T-cell (primary cell): Measurements from ENCODE around the gene ETV6. TPM values are rescaled to one million over a fixed set of nuclear protein-coding genes. Genes with fewer than 3 reads are reported as not detected.

Experiments
- ATAC-seq, 4 experiments: fragments of 200-7000 bp in 3 of 4; fragments of 150-1000 bp in 1 of 4; cut with Tn5 transposase; replicated peaks in 1 of 4; 1 replicate in 3 of 4; 2 replicates in 1 of 4; pipeline ENCODE4 v1.10.0; 2021; ENCODE audit warnings: moderate library complexity in 3 of 4, mild to moderate bottlenecking in 2 of 4, moderate number of reproducible peaks in 1 of 4
- CTCF ChIA-PET, 2 donors: fragments of 300-600 bp; sonication (Branson Sonifier 250); formaldehyde crosslinking; loops; one replicate each; lab custom pipeline; 2022; ENCODE audit warnings: antibody characterized with exemption in 2 of 2; lab: Charles Lee
- POLR2A ChIA-PET, 2 donors: fragments of 300-600 bp; sonication (Branson Sonifier 250); formaldehyde crosslinking; loops; one replicate each; lab custom pipeline; 2022; ENCODE audit warnings: antibody characterized with exemption in 2 of 2; lab: Charles Lee
- DNase-seq, 35 experiments: peaks; one replicate each; pipeline versions ENCODE4 v3.0.0 to v3.0.0-alpha.2; 2013 to 2023
- H3K27ac ChIP-seq: one replicate; pipeline ENCODE4 v1.5.1; 2013; ENCODE audit warnings: low read length
- H3K27me3 ChIP-seq, 2 experiments: replicated peaks in 1 of 2; 1 replicate in 1 of 2; 2 replicates in 1 of 2; pipeline versions ENCODE4 v1.6.1 to v1.7.0; 2013; ENCODE audit warnings: low read length in 1 of 2, mixed read lengths in 1 of 2; ENCODE audit not compliant: control insufficient read depth in 2 of 2, insufficient read depth in 2 of 2; ENCODE audit errors: extremely low read depth in 1 of 2
- H3K36me3 ChIP-seq, 2 donors: 1 replicate in 1 of 2; 2 replicates in 1 of 2; pipeline versions ENCODE4 v1.6.1 to v1.7.0; 2013; ENCODE audit warnings: low read length in 1 of 2; ENCODE audit not compliant: control insufficient read depth in 2 of 2, insufficient read depth in 1 of 2; ENCODE audit errors: extremely low read depth in 1 of 2
- H3K4me1 ChIP-seq, 2 experiments: 1 replicate in 1 of 2; 2 replicates in 1 of 2; pipeline versions ENCODE4 v1.6.1 to v1.7.0; 2013; ENCODE audit warnings: low read length in 2 of 2, mixed read lengths in 1 of 2; ENCODE audit not compliant: insufficient read depth in 2 of 2, control insufficient read depth in 1 of 2; ENCODE audit errors: extremely low read depth in 1 of 2
- H3K4me3 ChIP-seq, 2 donors: 1 replicate in 1 of 2; 2 replicates in 1 of 2; pipeline versions ENCODE4 v1.5.1 to v1.7.0; 2013; ENCODE audit warnings: mild to moderate bottlenecking in 2 of 2, low read length in 1 of 2, moderate library complexity in 1 of 2; ENCODE audit not compliant: control insufficient read depth in 1 of 2; ENCODE audit errors: extremely low read depth in 1 of 2
- H3K9me3 ChIP-seq: 2 replicates; pipeline ENCODE4 v1.7.0; 2013
- H3K27ac Mint-ChIP-seq, 2 donors: one replicate each; pipeline ENCODE4 v1.8.0; 2020 to 2021; ENCODE audit warnings: mild to moderate bottlenecking in 2 of 2, mixed read lengths in 2 of 2
- H3K27me3 Mint-ChIP-seq, 2 donors: one replicate each; pipeline ENCODE4 v1.8.0; 2021 to 2022; ENCODE audit warnings: mixed read lengths in 2 of 2
- H3K36me3 Mint-ChIP-seq: one replicate; pipeline ENCODE4 v1.8.0; 2021; ENCODE audit warnings: mixed read lengths
- H3K4me1 Mint-ChIP-seq, 3 donors: one replicate each; pipeline ENCODE4 v1.8.0; 2020 to 2022; ENCODE audit warnings: mixed read lengths in 3 of 3, mild to moderate bottlenecking in 1 of 3
- H3K4me3 Mint-ChIP-seq, 3 donors: one replicate each; pipeline ENCODE4 v1.8.0; 2020 to 2022; ENCODE audit warnings: mild to moderate bottlenecking in 3 of 3, mixed read lengths in 3 of 3, moderate library complexity in 3 of 3
- H3K9me3 Mint-ChIP-seq, 3 donors: one replicate each; pipeline ENCODE4 v1.8.0; 2020 to 2022; ENCODE audit warnings: mixed read lengths in 3 of 3
- WGBS: methylation state at CpG from one replicate; pipeline ENCODE4 v1.1.5; 2013; ENCODE audit warnings: missing lambda C conversion rate; ENCODE audit not compliant: insufficient coverage; 5-methylcytosine and 5-hydroxymethylcytosine counted together
- total RNA-seq, 35 experiments: library from RNA in 6 of 35; stranded (reverse) in 6 of 35; fragments of 120-200 nt in 1 of 35; gene quantifications; one replicate each; pipeline versions ENCODE4 v1.2.1 to v1.2.4 and lab custom pipeline; 2013 to 2026

Gene ETV6
- total RNA-seq, 5 donors from 2014 or later (not counting 1 experiment from before 2014, with no cell fraction given), result 24.8 to 36.3 (median 31.3) TPM

GRCh38 chr12:11754256-11754655, 104.8 kb downstream of the ETV6 start:
- ChIA-PET CTCF (interaction anchor here in 1 of 2 donors (0.5 kb wide), 1 partner anchor 57 kb away, joined by 3 read pairs; no protein-coding TSS in a partner anchor), POLR2A (no interaction called here)
- H3K36me3 ChIP-seq, result peaks cover 0 to 31% of the 10 kb centered on the region in 2 donors
- Mint-ChIP-seq H3K27me3 (no peaks in the 10 kb centered on the region), H3K36me3 (peaks cover 50% of the 10 kb centered on the region), H3K4me3 (no peak overlapping the region), H3K9me3 (no peaks in the 10 kb centered on the region), H3K27ac (no peak overlapping the region), H3K4me1 (peaks cover 21 to 27% (median 21%) of the 10 kb centered on the region in 3 donors)
- ATAC-seq (no peak), DNase-seq (no peak)
- H3K4me3 ChIP-seq, result no peak overlapping the region
- peaks cover 0 to 4% of the 10 kb centered on the region in 2 experiments for H3K4me1 ChIP-seq
- 80% methylated on average over 1 of the region's 4 CpGs for WGBS
- no peaks in the 10 kb centered on the region for H3K9me3 ChIP-seq
- H3K27me3 ChIP-seq, result no peaks in the 10 kb centered on the region
- no peak overlapping the region for H3K27ac ChIP-seq

DNA sequence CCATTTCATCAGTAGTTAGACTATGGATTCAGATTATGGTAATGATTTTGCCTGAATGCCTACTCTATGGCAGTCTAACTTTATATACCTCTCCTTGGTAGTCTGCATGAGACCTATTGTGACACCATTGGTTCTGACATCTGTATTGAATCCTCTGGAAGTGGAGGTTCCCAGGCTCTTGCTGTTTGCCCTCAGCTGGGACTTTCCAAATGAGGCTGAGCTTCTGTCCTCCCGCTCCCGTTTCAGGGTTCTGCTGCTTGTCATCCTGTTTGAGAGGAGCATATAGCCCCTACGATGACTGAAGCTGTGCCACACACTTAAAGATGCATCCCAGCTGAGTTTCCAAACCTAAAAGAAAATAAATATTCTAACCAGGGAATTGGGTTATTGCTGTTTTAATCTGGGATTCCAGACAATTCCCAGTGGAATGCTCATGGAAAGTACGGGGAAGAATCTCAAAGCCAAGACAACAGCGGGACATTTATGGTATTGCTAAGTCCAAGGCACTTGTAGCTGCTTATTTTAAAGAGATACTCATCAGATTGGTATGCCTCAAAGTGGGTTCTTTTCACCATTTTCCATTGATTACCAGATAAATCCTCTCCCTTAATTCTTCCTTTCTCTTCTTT, 105.9 kb downstream of the ETV6 start:
- H3K36me3 ChIP-seq, result peaks cover 0 to 31% of the 10 kb centered on the region in 2 donors
- Mint-ChIP-seq H3K27me3 (no peaks in the 10 kb centered on the region), H3K36me3 (peaks cover 54% of the 10 kb centered on the region), H3K4me3 (no peak overlapping the region), H3K9me3 (no peaks in the 10 kb centered on the region), H3K4me1 (peaks cover 18 to 29% (median 19%) of the 10 kb centered on the region in 3 donors), H3K27ac (no peak overlapping the region)
- 71% methylated on average over 2 of the region's 5 CpGs for WGBS
- H3K4me1 ChIP-seq, result peaks cover 0 to 4% of the 10 kb centered on the region in 2 experiments
- H3K4me3 ChIP-seq, result no peak overlapping the region
- no peaks in the 10 kb centered on the region for H3K27me3 ChIP-seq
- no peak for DNase-seq
- H3K27ac ChIP-seq, result no peak overlapping the region
- H3K9me3 ChIP-seq, result no peaks in the 10 kb centered on the region
- ChIA-PET CTCF (no interaction called here), POLR2A (no interaction called here)
- no peak for ATAC-seq

GRCh38 chr12:11756022-11756421, 106.5 kb downstream of the ETV6 start:
- H3K4me3 ChIP-seq, result no peak overlapping the region
- no CpG with 5 or more reads among the region's 2 CpGs for WGBS
- ChIA-PET POLR2A (no interaction called here), CTCF (no interaction called here)
- Mint-ChIP-seq H3K27me3 (no peaks in the 10 kb centered on the region), H3K36me3 (peaks cover 55% of the 10 kb centered on the region), H3K9me3 (no peaks in the 10 kb centered on the region), H3K4me3 (no peak overlapping the region), H3K27ac (no peak overlapping the region), H3K4me1 (peaks cover 20 to 30% (median 24%) of the 10 kb centered on the region in 3 donors)
- no peak overlapping the region for H3K27ac ChIP-seq
- peaks cover 0 to 31% of the 10 kb centered on the region in 2 donors for H3K36me3 ChIP-seq
- H3K9me3 ChIP-seq, result no peaks in the 10 kb centered on the region
- H3K4me1 ChIP-seq, result peaks cover 0 to 4% of the 10 kb centered on the region in 2 experiments
- H3K27me3 ChIP-seq, result no peaks in the 10 kb centered on the region
- no peak for DNase-seq
- ATAC-seq, result no peak

GRCh38 chr12:11756523-11756922, 107.0 kb downstream of the ETV6 start:
- WGBS, result 100% methylated on average over 3 of the region's 6 CpGs
- peaks cover 55% of the 10 kb centered on the region for H3K36me3 Mint-ChIP-seq
- H3K27ac ChIP-seq, result no peak overlapping the region
- no peak overlapping the region for H3K4me3 Mint-ChIP-seq
- peaks cover 25 to 32% (median 29%) of the 10 kb centered on the region in 3 donors for H3K4me1 Mint-ChIP-seq
- H3K9me3 ChIP-seq, result no peaks in the 10 kb centered on the region
- no peaks in the 10 kb centered on the region for H3K27me3 Mint-ChIP-seq
- DNase-seq, result no peak
- no peaks in the 10 kb centered on the region for H3K27me3 ChIP-seq
- CTCF ChIA-PET, result no interaction called here
- H3K4me3 ChIP-seq, result no peak overlapping the region
- peaks cover 0 to 4% of the 10 kb centered on the region in 2 experiments for H3K4me1 ChIP-seq
- no peak for ATAC-seq
- H3K9me3 Mint-ChIP-seq, result no peaks in the 10 kb centered on the region
- H3K36me3 ChIP-seq, result peaks cover 0 to 31% of the 10 kb centered on the region in 2 donors
- POLR2A ChIA-PET, result no interaction called here
- no peak overlapping the region for H3K27ac Mint-ChIP-seq

GRCh38 chr12:11757095-11757494, 107.6 kb downstream of the ETV6 start:
- POLR2A ChIA-PET, result no interaction called here
- peaks cover 52% of the 10 kb centered on the region for H3K36me3 Mint-ChIP-seq
- DNase-seq (no peak), ATAC-seq (no peak)
- no peak overlapping the region for H3K27ac Mint-ChIP-seq
- H3K27me3 Mint-ChIP-seq, result no peaks in the 10 kb centered on the region
- H3K4me1 ChIP-seq, result peaks cover 3 to 4% of the 10 kb centered on the region in 2 experiments
- no peaks in the 10 kb centered on the region for H3K27me3 ChIP-seq
- CTCF ChIA-PET, result no interaction called here
- no peak overlapping the region for H3K4me3 Mint-ChIP-seq
- no peak overlapping the region for H3K4me3 ChIP-seq
- no peaks in the 10 kb centered on the region for H3K9me3 ChIP-seq
- no peak overlapping the region for H3K27ac ChIP-seq
- peaks cover 29 to 36% (median 30%) of the 10 kb centered on the region in 3 donors for H3K4me1 Mint-ChIP-seq
- WGBS, result no CpG with 5 or more reads among the region's 7 CpGs
- peaks cover 0 to 31% of the 10 kb centered on the region in 2 donors for H3K36me3 ChIP-seq
- H3K9me3 Mint-ChIP-seq, result no peaks in the 10 kb centered on the region

GRCh38 chr12:11757531-11757930, 108.1 kb downstream of the ETV6 start:
- no peak for ATAC-seq
- CTCF ChIA-PET, result interaction anchor here in 1 of 2 donors (1.3 kb wide), 1 partner anchor 180 kb away, joined by 4 read pairs; no protein-coding TSS in a partner anchor
- H3K9me3 Mint-ChIP-seq, result no peaks in the 10 kb centered on the region

More at GRCh38 chr12:11757531-11757930, 108.1 kb downstream of the ETV6 start:
- H3K27ac Mint-ChIP-seq, result no peak overlapping the region
- DNase-seq, result no peak
- Histone ChIP-seq H3K27me3 (no peaks in the 10 kb centered on the region), H3K4me1 (peaks cover 6 to 7% of the 10 kb centered on the region in 2 experiments), H3K27ac (no peak overlapping the region), H3K9me3 (no peaks in the 10 kb centered on the region), H3K36me3 (peaks cover 0 to 31% of the 10 kb centered on the region in 2 donors), H3K4me3 (no peak overlapping the region)
- no peak overlapping the region for H3K4me3 Mint-ChIP-seq
- POLR2A ChIA-PET, result no interaction called here
- H3K4me1 Mint-ChIP-seq, result peaks cover 29 to 40% (median 35%) of the 10 kb centered on the region in 3 donors
- 94% methylated on average over 5 of the region's 6 CpGs for WGBS
- H3K36me3 Mint-ChIP-seq, result peaks cover 51% of the 10 kb centered on the region
- no peaks in the 10 kb centered on the region for H3K27me3 Mint-ChIP-seq
